Vagina (tissue), 2 donors: Measurements from ENCODE around the gene DNAH12. TPM values are rescaled to one million over a fixed set of nuclear protein-coding genes. Genes with fewer than 3 reads are reported as not detected.

Source experiments
- DNase-seq, 2 donors: peaks; one replicate each; pipeline ENCODE4 v3.0.0-alpha.2; 2017; ENCODE audit errors: extremely low spot score in 2 of 2
- H3K27ac ChIP-seq: fragments of 200-600 bp; sonication (generic); one replicate; pipeline ENCODE4 v1.5.1; 2019
- H3K27me3 ChIP-seq: fragments of 200-600 bp; sonication (generic); one replicate; pipeline ENCODE4 v1.5.1; 2019
- H3K36me3 ChIP-seq, 2 donors: fragments of 200-600 bp; sonication (generic); one replicate each; pipeline ENCODE4 v1.5.1; 2017 to 2019
- H3K4me1 ChIP-seq: fragments of 200-600 bp; sonication (generic); one replicate; pipeline ENCODE4 v1.5.1; 2019
- H3K4me3 ChIP-seq, 2 donors: fragments of 200-600 bp; sonication (generic); 1 replicate in 1 of 2; 2 replicates in 1 of 2; pipeline ENCODE4 v1.5.1; 2016 to 2019
- H3K9me3 ChIP-seq: fragments of 200-600 bp; sonication (generic); one replicate; pipeline ENCODE4 v1.5.1; 2019
- CTCF ChIP-seq, 3 experiments: fragments of 450-650 bp in 2 of 3; fragments of 200-600 bp in 1 of 3; sonication (generic) in 1 of 3; IDR thresholded peaks; one replicate each; pipeline ENCODE4 v1.5.1; 2017 to 2019; ENCODE audit warnings: antibody characterized with exemption in 3 of 3, mild to moderate bottlenecking in 2 of 3, moderate library complexity in 2 of 3
- POLR2A ChIP-seq, 2 donors: fragments of 450-650 bp; IDR thresholded peaks; one replicate each; pipeline ENCODE4 v1.6.1; 2017; ENCODE audit warnings: antibody characterized with exemption in 2 of 2, mild to moderate bottlenecking in 2 of 2, moderate library complexity in 2 of 2
- POLR2AphosphoS5 ChIP-seq, 2 donors: sonication (generic); formaldehyde crosslinking; IDR thresholded peaks; one replicate each; pipeline ENCODE4 v1.9.0; 2017; ENCODE audit warnings: antibody characterized with exemption in 2 of 2, mild to moderate bottlenecking in 2 of 2, low read depth in 1 of 2; ENCODE audit not compliant: insufficient read depth in 1 of 2
- intact Hi-C: fragments of 100-400 bp; cut with DNase I; formaldehyde crosslinking; loops from one replicate; pipeline ENCODE4 v1.15.1; 2023
- total RNA-seq: library from RNA; depleted of rRNA; stranded (reverse); fragments of >200 nt; gene quantifications from one replicate; pipeline ENCODE4 v1.2.3, GENCODE V29; 2016

DNAH12 gene
- total RNA-seq, 1 donor from 2014 or later: 0.25 TPM

- no peaks in the 10 kb centered on the region for H3K36me3 ChIP-seq
- no peak overlapping the region for H3K27ac ChIP-seq
- H3K9me3 ChIP-seq: no peaks in the 10 kb centered on the region
- H3K27me3 ChIP-seq: no peaks in the 10 kb centered on the region
- no peaks in the 10 kb centered on the region for H3K4me1 ChIP-seq
- H3K4me3 ChIP-seq: no peak overlapping the region
- intact Hi-C loops: no loop called here
- no peak for DNase-seq
- TF ChIP-seq POLR2AphosphoS5 (IDR thresholded peaks at IDR 0.05; ENCODE audit: insufficient read depth in 1 of 2, low read depth in 1 of 2) (no peak), POLR2A (IDR thresholded peaks at IDR 0.05) (no peak)
These were observed 152.4 kb downstream of the DNAH12 start for GRCh38 chr3:57391767-57392166.

DNA sequence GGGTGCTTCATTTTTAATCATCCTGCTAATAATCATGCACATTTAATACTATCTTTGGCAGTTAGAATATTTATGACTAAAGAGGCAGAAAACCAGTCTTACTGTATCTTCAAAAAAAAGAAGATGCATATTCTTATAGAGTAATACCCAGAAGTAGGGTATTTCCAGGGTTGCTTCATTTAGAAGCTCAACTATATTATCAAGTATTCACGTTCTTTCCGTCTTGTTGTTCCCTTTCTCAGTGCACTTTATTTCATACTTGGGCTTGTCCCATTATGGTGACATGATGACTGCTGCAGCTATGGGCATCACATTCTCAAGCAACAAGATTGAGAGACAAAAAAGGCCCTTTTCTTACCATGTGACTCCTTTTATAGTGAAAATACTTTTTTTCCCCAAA, 154.9 kb downstream of the DNAH12 start:
- Histone ChIP-seq H3K36me3 (no peaks in the 10 kb centered on the region), H3K4me3 (no peak overlapping the region), H3K9me3 (no peaks in the 10 kb centered on the region), H3K4me1 (no peaks in the 10 kb centered on the region), H3K27ac (no peak overlapping the region), H3K27me3 (no peaks in the 10 kb centered on the region)
- no peak for DNase-seq
- intact Hi-C loops: no loop called here
- TF ChIP-seq CTCF (IDR thresholded peaks at IDR 0.05) (no peak), POLR2A (IDR thresholded peaks at IDR 0.05) (no peak), POLR2AphosphoS5 (IDR thresholded peaks at IDR 0.05; ENCODE audit: insufficient read depth in 1 of 2, low read depth in 1 of 2) (no peak)

DNA sequence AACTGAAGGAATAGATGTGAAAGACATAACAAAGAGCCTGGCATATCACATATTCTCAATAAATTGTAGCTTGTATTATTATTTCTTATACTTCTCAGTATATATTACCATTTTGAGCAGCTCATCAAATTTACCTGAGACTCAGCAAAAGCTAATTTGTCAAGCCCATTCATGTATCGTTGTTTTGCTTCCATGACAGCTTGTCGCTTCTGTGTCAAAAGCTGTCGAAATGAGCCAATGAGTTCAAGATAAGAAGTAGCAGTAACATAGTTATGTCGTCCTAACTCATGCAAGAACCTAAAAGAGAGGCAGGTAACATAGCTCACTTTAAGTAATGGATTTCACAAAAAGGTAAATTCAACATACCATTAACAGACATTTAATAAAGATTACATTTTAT, 157.8 kb downstream of the DNAH12 start:
- Histone ChIP-seq H3K27me3 (no peaks in the 10 kb centered on the region), H3K36me3 (no peaks in the 10 kb centered on the region), H3K4me3 (no peak overlapping the region), H3K4me1 (no peaks in the 10 kb centered on the region), H3K27ac (no peak overlapping the region), H3K9me3 (no peaks in the 10 kb centered on the region)
- TF ChIP-seq POLR2AphosphoS5 (IDR thresholded peaks at IDR 0.05; ENCODE audit: insufficient read depth in 1 of 2, low read depth in 1 of 2) (no peak), CTCF (IDR thresholded peaks at IDR 0.05) (no peak), POLR2A (IDR thresholded peaks at IDR 0.05) (no peak)
- intact Hi-C loops: no loop called here
- no peak for DNase-seq

DNA sequence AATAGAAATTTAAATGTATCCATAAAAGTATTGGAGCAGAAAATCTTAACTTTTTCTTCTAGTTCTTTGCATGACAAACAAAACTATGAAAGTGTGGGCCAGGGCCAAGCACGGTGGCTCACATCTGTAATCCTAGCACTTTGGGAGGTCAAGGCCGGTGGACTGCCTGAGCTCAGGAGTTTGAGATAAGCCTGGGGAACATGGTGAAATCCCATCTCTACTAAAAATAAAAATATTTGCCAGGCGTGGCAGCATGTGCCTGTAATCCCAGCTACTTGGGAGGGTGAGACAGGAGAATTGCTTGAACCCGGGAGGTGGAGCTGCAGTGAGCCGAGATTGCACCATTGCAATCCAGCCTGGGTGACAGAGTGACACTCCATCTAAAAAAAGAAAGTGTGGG, 158.6 kb downstream of the DNAH12 start:
- TF ChIP-seq POLR2A (IDR thresholded peaks at IDR 0.05) (no peak), CTCF (IDR thresholded peaks at IDR 0.05) (no peak), POLR2AphosphoS5 (IDR thresholded peaks at IDR 0.05; ENCODE audit: insufficient read depth in 1 of 2, low read depth in 1 of 2) (no peak)
- no peak for DNase-seq
- intact Hi-C loops: no loop called here

GRCh38 chr3:57383838-57384237, 160.3 kb downstream of the DNAH12 start:
- DNase-seq: no peak
- no peak overlapping the region for H3K4me3 ChIP-seq
- intact Hi-C loops: no loop called here
- no peak for TF ChIP-seq CTCF (IDR thresholded peaks at IDR 0.05)
- no peak for TF ChIP-seq POLR2A (IDR thresholded peaks at IDR 0.05)
- TF ChIP-seq POLR2AphosphoS5 (IDR thresholded peaks at IDR 0.05; ENCODE audit: insufficient read depth in 1 of 2, low read depth in 1 of 2): no peak
- H3K9me3 ChIP-seq: no peaks in the 10 kb centered on the region
- H3K27ac ChIP-seq: no peak overlapping the region
- H3K4me1 ChIP-seq: no peaks in the 10 kb centered on the region
- no peaks in the 10 kb centered on the region for H3K36me3 ChIP-seq
- no peaks in the 10 kb centered on the region for H3K27me3 ChIP-seq

More for the DNA sequence above, 158.6 kb downstream of the DNAH12 start:
- H3K27ac ChIP-seq: no peak overlapping the region
- no peaks in the 10 kb centered on the region for H3K4me1 ChIP-seq
- no peaks in the 10 kb centered on the region for H3K36me3 ChIP-seq
- no peaks in the 10 kb centered on the region for H3K9me3 ChIP-seq
- no peaks in the 10 kb centered on the region for H3K27me3 ChIP-seq
- H3K4me3 ChIP-seq: no peak overlapping the region
